CD4-positive, alpha-beta memory T cell (primary cell): ENCODE measurements around the gene DNAJC9. TPM values are rescaled to one million over a fixed set of nuclear protein-coding genes. Genes with fewer than 3 reads are reported as not detected.

Source experiments
- CTCF ChIA-PET: fragments of 350-600 bp; sonication (Branson Sonifier 250); formaldehyde crosslinking; loops from one replicate; lab custom pipeline; 2021; ENCODE audit warnings: inconsistent platforms; ENCODE audit not compliant: partially characterized antibody; lab: Charles Lee
- POLR2A ChIA-PET: fragments of 350-600 bp; sonication (Branson Sonifier 250); formaldehyde crosslinking; loops from one replicate; lab custom pipeline; 2021; ENCODE audit not compliant: partially characterized antibody; lab: Charles Lee
- DNase-seq, 5 donors: peaks; one replicate each; pipeline versions ENCODE4 v3.0.0 to v3.0.0-alpha.2; 2020 to 2022; ENCODE audit warnings: mixed read lengths in 1 of 5
- H3K27ac ChIP-seq: one replicate; pipeline ENCODE4 v1.7.0; 2013; ENCODE audit warnings: low read depth, low read length
- H3K27me3 ChIP-seq: 2 replicates; pipeline ENCODE4 v1.7.0; 2013; ENCODE audit warnings: mild to moderate bottlenecking, low read length, moderate library complexity; ENCODE audit not compliant: insufficient read depth
- H3K36me3 ChIP-seq: 2 replicates; pipeline ENCODE4 v1.7.0; 2013; ENCODE audit warnings: mild to moderate bottlenecking, low read length, moderate library complexity; ENCODE audit not compliant: insufficient read depth
- H3K4me1 ChIP-seq: 2 replicates; pipeline ENCODE4 v1.7.0; 2013; ENCODE audit warnings: mild to moderate bottlenecking, low read length, moderate library complexity; ENCODE audit not compliant: insufficient read depth
- H3K4me3 ChIP-seq, 2 donors: one replicate each; pipeline ENCODE4 v1.7.0; 2013; ENCODE audit warnings: low read length in 2 of 2, mild to moderate bottlenecking in 1 of 2
- H3K9me3 ChIP-seq, 2 donors: one replicate each; pipeline ENCODE4 v1.7.0; 2013; ENCODE audit warnings: low read length in 2 of 2, control low read depth in 1 of 2; ENCODE audit not compliant: control insufficient read depth in 1 of 2
- H3K27ac Mint-ChIP-seq, 7 donors: one replicate each; pipeline ENCODE4 v1.8.0; 2020 to 2021; ENCODE audit warnings: mixed read lengths in 7 of 7, mild to moderate bottlenecking in 6 of 7, inconsistent platforms in 3 of 7, moderate library complexity in 3 of 7
- H3K27me3 Mint-ChIP-seq, 2 donors: one replicate each; pipeline ENCODE4 v1.8.0; 2020 to 2021; ENCODE audit warnings: mixed read lengths in 2 of 2
- H3K36me3 Mint-ChIP-seq, 2 donors: one replicate each; pipeline ENCODE4 v1.8.0; 2020 to 2021; ENCODE audit warnings: mixed read lengths in 2 of 2, inconsistent platforms in 1 of 2, mild to moderate bottlenecking in 1 of 2
- H3K4me1 Mint-ChIP-seq, 4 donors: one replicate each; pipeline ENCODE4 v1.8.0; 2020 to 2021; ENCODE audit warnings: mixed read lengths in 4 of 4, mild to moderate bottlenecking in 1 of 4
- H3K4me3 Mint-ChIP-seq, 8 donors: one replicate each; pipeline ENCODE4 v1.8.0; 2020 to 2021; ENCODE audit warnings: mixed read lengths in 8 of 8, mild to moderate bottlenecking in 7 of 8, moderate library complexity in 6 of 8, inconsistent platforms in 3 of 8
- H3K9me3 Mint-ChIP-seq, 8 donors: one replicate each; pipeline ENCODE4 v1.8.0; 2020 to 2021; ENCODE audit warnings: mixed read lengths in 8 of 8, mild to moderate bottlenecking in 5 of 8, inconsistent platforms in 3 of 8, moderate library complexity in 1 of 8
- intact Hi-C: fragments of 100-400 bp; cut with micrococcal nuclease; formaldehyde crosslinking; loops from one replicate; pipeline ENCODE4 v1.15.1; 2023
- polyA plus RNA-seq, 2 donors: library from polyadenylated mRNA; unstranded; fragments of 300-500 nt; fragmentation: Illumina TruSeq; gene quantifications; one replicate each; pipeline ENCODE4 v1.2.3, GENCODE V29; 2021
- total RNA-seq, 2 experiments: library from RNA; stranded (reverse); gene quantifications; one replicate each; pipeline ENCODE4 v1.2.3, GENCODE V29; 2021

Gene DNAJC9
- total and polyA plus RNA-seq, 4 experiments from 2014 or later = 31.6 to 40.1 (median 31.6) TPM

GRCh38 chr10:73205081-73205480, 42.0 kb downstream of the DNAJC9 start:
- no peaks in the 10 kb centered on the region for H3K9me3 ChIP-seq
- Mint-ChIP-seq H3K9me3 (peaks cover 0 to 4% (median 0%) of the 10 kb centered on the region in 8 donors), H3K36me3 (peaks cover 11 to 12% of the 10 kb centered on the region in 2 donors), H3K4me1 (no peaks in the 10 kb centered on the region), H3K4me3 (no peak overlapping the region), H3K27me3 (no peaks in the 10 kb centered on the region), H3K27ac (no peak overlapping the region)
- H3K4me1 ChIP-seq = no peaks in the 10 kb centered on the region
- ChIA-PET POLR2A (no interaction called here), CTCF (no interaction called here)
- intact Hi-C loops = no loop called here
- H3K36me3 ChIP-seq = no peaks in the 10 kb centered on the region
- H3K4me3 ChIP-seq = no peak overlapping the region
- H3K27me3 ChIP-seq = no peaks in the 10 kb centered on the region
- no peak for DNase-seq
- H3K27ac ChIP-seq = no peak overlapping the region

Other genes starting within 250 kb of the DNAJC9 start
- gene P4HA1, start 150.4 kb downstream of the DNAJC9 start, total RNA-seq = 10 to 100 TPM; 17.8 to 18.6 TPM
- gene P4HA1, start 150.4 kb downstream of the DNAJC9 start, polyA plus RNA-seq = 10 to 100 TPM; 22.9 to 41.4 TPM
- 1 to 10 TPM; 2.5 to 2.9 TPM for gene NUDT13, start 136.8 kb downstream of the DNAJC9 start, total RNA-seq
- gene NUDT13, start 136.8 kb downstream of the DNAJC9 start, polyA plus RNA-seq = 1 to 10 TPM; 1.4 to 1.6 TPM
- gene ECD, start 79.2 kb downstream of the DNAJC9 start, total RNA-seq = 10 to 100 TPM; 31.1 to 35.3 TPM
- gene ECD, start 79.2 kb downstream of the DNAJC9 start, polyA plus RNA-seq = 10 to 100 TPM; 33.2 to 33.8 TPM
- 10 to 100 TPM; 18.1 to 20.5 TPM for gene FAM149B1, start 79.1 kb downstream of the DNAJC9 start, total RNA-seq
- gene FAM149B1, start 79.1 kb downstream of the DNAJC9 start, polyA plus RNA-seq = 1 to 10 TPM; 3.9 to 5.0 TPM
- 10 to 100 TPM; 44.9 to 47.1 TPM for gene MRPS16, start 5.4 kb upstream of the DNAJC9 start, total RNA-seq
- gene MRPS16, start 5.4 kb upstream of the DNAJC9 start, polyA plus RNA-seq = 100 to 1,000 TPM in 1 of 2 donors, 10 to 100 TPM in 1; 96.4 to 104 TPM
- gene CFAP70, start 111.6 kb upstream of the DNAJC9 start, total RNA-seq = 1 to 10 TPM; 3.8 to 5.6 TPM
- gene CFAP70, start 111.6 kb upstream of the DNAJC9 start, polyA plus RNA-seq = under 1 TPM in 1 of 2 donors, not detected in 1; 0.82 TPM
- 100 to 1,000 TPM; 103 to 111 TPM for gene ANXA7, start 166.8 kb upstream of the DNAJC9 start, total RNA-seq
- 100 to 1,000 TPM; 207 to 379 TPM for gene ANXA7, start 166.8 kb upstream of the DNAJC9 start, polyA plus RNA-seq
- gene MSS51, start 186.3 kb upstream of the DNAJC9 start, total RNA-seq = 1 to 10 TPM; 5.0 to 6.2 TPM
- under 1 TPM in 1 of 2 donors, not detected in 1; 0.26 TPM for gene MSS51, start 186.3 kb upstream of the DNAJC9 start, polyA plus RNA-seq
- 10 to 100 TPM; 47.4 to 48.1 TPM for gene PPP3CB, start 248.8 kb upstream of the DNAJC9 start, total RNA-seq
- gene PPP3CB, start 248.8 kb upstream of the DNAJC9 start, polyA plus RNA-seq = 1 to 10 TPM; 8.9 to 9.6 TPM